B cell (primary cell): ENCODE results near the gene SLC43A1. TPM values are rescaled to one million over a fixed set of nuclear protein-coding genes. Genes with fewer than 3 reads are reported as not detected.

Source experiments
- ATAC-seq: fragments of 200-7000 bp; cut with Tn5 transposase; one replicate; pipeline ENCODE4 v1.10.0; 2021; ENCODE audit warnings: low read depth, mild to moderate bottlenecking, moderate number of reproducible peaks, moderate library complexity
- CTCF ChIA-PET: fragments of 350-600 bp; sonication (Branson Sonifier 250); formaldehyde crosslinking; loops from one replicate; lab custom pipeline; 2021; ENCODE audit warnings: antibody characterized with exemption, inconsistent platforms; lab: Charles Lee
- POLR2A ChIA-PET: fragments of 350-600 bp; sonication (Branson Sonifier 250); formaldehyde crosslinking; loops from one replicate; lab custom pipeline; 2021; ENCODE audit warnings: antibody characterized with exemption; lab: Charles Lee
- DNase-seq: peaks from one replicate; pipeline ENCODE4 v3.0.0; 2013
- H2AFZ ChIP-seq: 2 replicates; pipeline ENCODE4 v1.6.1; 2012; ENCODE audit warnings: mild to moderate bottlenecking, low read depth, low read length; ENCODE audit not compliant: insufficient read depth, poor library complexity, severe bottlenecking
- H3K27ac ChIP-seq, 2 donors: 1 replicate in 1 of 2; 2 replicates in 1 of 2; pipeline ENCODE4 v1.5.1; 2012 to 2013; ENCODE audit warnings: low read length in 2 of 2, mild to moderate bottlenecking in 2 of 2, moderate library complexity in 1 of 2
- H3K27me3 ChIP-seq, 4 experiments: fragments of 200-600 bp in 1 of 4; sonication (generic) in 1 of 4; replicated peaks in 1 of 4; 1 replicate in 2 of 4; 2 replicates in 2 of 4; pipeline versions ENCODE4 v1.6.1 to v1.7.0; 2013 to 2016; ENCODE audit warnings: low read length in 3 of 4, mild to moderate bottlenecking in 2 of 4, mixed read lengths in 1 of 4, moderate library complexity in 1 of 4; ENCODE audit not compliant: insufficient read depth in 4 of 4, control insufficient read depth in 3 of 4; ENCODE audit errors: control extremely low read depth in 1 of 4
- H3K36me3 ChIP-seq, 2 experiments: replicated peaks in 1 of 2; 1 replicate in 1 of 2; 2 replicates in 1 of 2; pipeline versions ENCODE4 v1.6.1 to v1.7.1; 2013; ENCODE audit warnings: low read length in 1 of 2; ENCODE audit not compliant: insufficient read depth in 2 of 2, control insufficient read depth in 1 of 2; ENCODE audit errors: control extremely low read depth in 1 of 2, extremely low read depth in 1 of 2
- H3K4me1 ChIP-seq, 2 donors: fragments of 200-600 bp in 1 of 2; sonication (generic) in 1 of 2; 1 replicate in 1 of 2; 2 replicates in 1 of 2; pipeline versions ENCODE4 v1.5.1 to v1.6.1; 2013 to 2017; ENCODE audit warnings: low read length in 2 of 2; ENCODE audit not compliant: control insufficient read depth in 2 of 2, insufficient read depth in 2 of 2
- H3K4me2 ChIP-seq: replicated peaks from 2 replicates; pipeline ENCODE3; 2012; ENCODE audit warnings: mild to moderate bottlenecking, low read depth, low read length; ENCODE audit not compliant: poor library complexity, severe bottlenecking
- H3K4me3 ChIP-seq, 5 experiments: fragments of 200-600 bp in 1 of 5; sonication (generic) in 1 of 5; 1 replicate in 3 of 5; 2 replicates in 2 of 5; pipeline versions ENCODE4 v1.5.1 to v1.7.0; 2011 to 2016; ENCODE audit warnings: low read length in 4 of 5, mild to moderate bottlenecking in 4 of 5, low read depth in 2 of 5, control low read depth in 1 of 5, moderate library complexity in 1 of 5; ENCODE audit not compliant: insufficient read depth in 1 of 5; ENCODE audit errors: control extremely low read depth in 1 of 5, extremely low read depth in 1 of 5
- H3K79me2 ChIP-seq: fragments of 200-600 bp; sonication (generic); one replicate; pipeline ENCODE4 v1.6.0; 2016; ENCODE audit warnings: low read length; ENCODE audit not compliant: control insufficient read depth, insufficient read depth
- H3K9ac ChIP-seq: fragments of 200-600 bp; sonication (generic); 2 replicates; pipeline ENCODE4 v1.6.1; 2017; ENCODE audit warnings: mild to moderate bottlenecking, low read length, moderate library complexity
- H3K9me3 ChIP-seq, 3 donors: one replicate each; pipeline versions ENCODE4 v1.6.1 to v1.7.1; 2013; ENCODE audit warnings: low read length in 2 of 3; ENCODE audit not compliant: control insufficient read depth in 2 of 3, insufficient read depth in 1 of 3; ENCODE audit errors: control extremely low read depth in 1 of 3
- H4K20me1 ChIP-seq: 2 replicates; pipeline ENCODE4 v1.6.0; 2012; ENCODE audit warnings: mild to moderate bottlenecking, low read length; ENCODE audit not compliant: insufficient read depth, control insufficient read depth, poor library complexity, severe bottlenecking
- H3K27ac Mint-ChIP-seq: one replicate; pipeline ENCODE4 v1.8.0; 2021; ENCODE audit warnings: mixed read lengths
- H3K27me3 Mint-ChIP-seq: one replicate; pipeline ENCODE4 v1.8.0; 2021; ENCODE audit warnings: mixed read lengths
- H3K4me1 Mint-ChIP-seq: one replicate; pipeline ENCODE4 v1.8.0; 2021; ENCODE audit warnings: mixed read lengths
- H3K4me3 Mint-ChIP-seq: one replicate; pipeline ENCODE4 v1.8.0; 2021; ENCODE audit warnings: mixed read lengths
- H3K9me3 Mint-ChIP-seq: one replicate; pipeline ENCODE4 v1.8.0; 2022; ENCODE audit warnings: mixed read lengths; ENCODE audit not compliant: insufficient read depth
- CTCF ChIP-seq: fragments of 200-600 bp; IDR thresholded peaks from one replicate; pipeline ENCODE4 v1.8.0; 2022; ENCODE audit warnings: antibody characterized with exemption, mild to moderate bottlenecking
- EZH2 ChIP-seq: IDR thresholded peaks from 2 replicates; pipeline ENCODE4 v1.6.1; 2012; ENCODE audit warnings: borderline replicate concordance, low read depth, mild to moderate bottlenecking, moderate library complexity, low read length; ENCODE audit not compliant: insufficient read depth, poor library complexity, severe bottlenecking
- WGBS: methylation state at CpG from one replicate; pipeline ENCODE4 v1.1.5; 2013; ENCODE audit warnings: missing lambda C conversion rate; ENCODE audit not compliant: insufficient coverage; 5-methylcytosine and 5-hydroxymethylcytosine counted together
- intact Hi-C: fragments of 100-400 bp; cut with micrococcal nuclease; formaldehyde crosslinking; loops from one replicate; pipeline ENCODE4 v1.10.0; 2022
- polyA plus RNA-seq: library from polyadenylated mRNA; depleted of rRNA; stranded (reverse); fragments of >200 nt; gene quantifications from 2 replicates; pipeline ENCODE4 v1.2.3, GENCODE V29; 2012
- total RNA-seq, 2 donors: library from RNA; stranded (reverse); fragments of 120-200 nt in 1 of 2; gene quantifications; 1 replicate in 1 of 2; 2 replicates in 1 of 2; pipeline versions ENCODE4 v1.2.3 to v1.2.4, GENCODE V29; 2013 to 2022

Gene SLC43A1
- total and polyA plus RNA-seq, 2 donors (not counting 1 experiment from before 2014, with no cell fraction given), result 3.7 to 6.4 TPM

- no peak overlapping the region for H3K4me3 Mint-ChIP-seq
- H3K27ac Mint-ChIP-seq, result no peak overlapping the region
- no peaks in the 10 kb centered on the region for H3K9me3 ChIP-seq
- peaks cover 2% of the 10 kb centered on the region for H3K4me1 Mint-ChIP-seq
- H4K20me1 ChIP-seq, result no peaks in the 10 kb centered on the region
- ATAC-seq, result no peak
- no peaks in the 10 kb centered on the region for H3K36me3 ChIP-seq
- no peaks in the 10 kb centered on the region for H3K79me2 ChIP-seq
- H3K4me1 ChIP-seq, result no peaks in the 10 kb centered on the region
- peaks cover 7% of the 10 kb centered on the region for H3K27me3 Mint-ChIP-seq
- H3K9ac ChIP-seq, result no peak overlapping the region
- no peak overlapping the region for H2AFZ ChIP-seq
- TF ChIP-seq EZH2, result no peak
- no peak for TF ChIP-seq CTCF
- no peak overlapping the region for H3K4me2 ChIP-seq
- ChIA-PET CTCF (interaction anchor here (0.6 kb wide), 1 partner anchor 175 kb away, joined by 3 read pairs; no protein-coding TSS in a partner anchor), POLR2A (no interaction called here)
- H3K27ac ChIP-seq, result no peak overlapping the region
- no peaks in the 10 kb centered on the region for H3K9me3 Mint-ChIP-seq
- no peak overlapping the region for H3K4me3 ChIP-seq
- intact Hi-C loops, result no loop called here
- DNase-seq, result no peak
- no peaks in the 10 kb centered on the region for H3K27me3 ChIP-seq
- WGBS, result 89% methylated on average over 23 of the region's 23 CpGs
Measured at GRCh38 chr11:57467508-57468157, 47.9 kb downstream of the SLC43A1 start.

GRCh38 chr11:57466680-57467079 is 48.8 kb downstream of the SLC43A1 start:
- Mint-ChIP-seq H3K27me3 (peaks cover 9% of the 10 kb centered on the region), H3K4me3 (no peak overlapping the region), H3K27ac (no peak overlapping the region), H3K4me1 (peaks cover 3% of the 10 kb centered on the region), H3K9me3 (no peaks in the 10 kb centered on the region)
- Histone ChIP-seq H2AFZ (no peak overlapping the region), H3K4me2 (no peak overlapping the region), H4K20me1 (no peaks in the 10 kb centered on the region), H3K9ac (no peak overlapping the region), H3K27me3 (peaks cover 0 to 3% (median 0%) of the 10 kb centered on the region in 4 experiments), H3K4me3 (no peak overlapping the region), H3K36me3 (no peaks in the 10 kb centered on the region), H3K9me3 (no peaks in the 10 kb centered on the region), H3K27ac (no peak overlapping the region), H3K79me2 (no peaks in the 10 kb centered on the region), H3K4me1 (no peaks in the 10 kb centered on the region)
- TF ChIP-seq CTCF, result no peak
- TF ChIP-seq EZH2, result no peak
- no peak for DNase-seq
- ChIA-PET POLR2A (no interaction called here), CTCF (interaction anchor here (1.8 kb wide), 1 partner anchor 9 kb away, joined by 6 read pairs; no protein-coding TSS in a partner anchor)
- intact Hi-C loops, result no loop called here
- WGBS, result 63% methylated on average over 3 of the region's 4 CpGs
- no peak for ATAC-seq
